SH-SY5Y (cell line): ENCODE results near the gene THADA.

ENCODE experiments used
- GATA2 ChIP-seq: IDR thresholded peaks from 2 replicates; pipeline ENCODE4 v1.6.1; 2011; ENCODE audit warnings: mild to moderate bottlenecking, low read depth, low read length
- GATA3 ChIP-seq: IDR thresholded peaks from 2 replicates; pipeline ENCODE4 v1.6.1; 2011; ENCODE audit warnings: low read depth, mild to moderate bottlenecking, low read length, moderate library complexity

DNA sequence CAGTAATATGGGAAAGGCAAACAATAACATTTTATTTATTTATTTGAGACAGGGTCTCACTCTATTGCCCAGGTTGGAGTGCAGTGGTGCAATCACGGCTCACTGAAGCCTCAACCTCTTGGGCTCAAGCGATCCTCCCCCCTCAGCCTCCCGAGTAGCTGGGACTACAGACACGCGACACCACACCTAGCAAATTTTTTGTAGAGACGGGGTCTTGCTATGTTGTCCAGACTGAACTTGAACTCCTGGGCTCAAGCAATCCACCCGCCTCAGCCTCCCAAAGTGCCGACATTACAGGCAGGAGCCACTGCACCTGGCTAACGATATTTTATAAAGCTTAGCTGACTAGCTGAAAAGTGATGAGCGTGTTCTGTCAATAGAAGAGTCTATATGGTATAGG is 23.7 kb upstream of the THADA start:
- no peak for TF ChIP-seq GATA2
- TF ChIP-seq GATA3: no peak
